Gastrocnemius medialis (tissue), 4 donors: ENCODE results near the gene CSNK2A3.

Source experiments
- POLR2A ChIP-seq, 2 donors: fragments of 450-650 bp; IDR thresholded peaks; one replicate each; pipeline ENCODE4 v1.6.1; 2017; ENCODE audit warnings: antibody characterized with exemption in 2 of 2, mild to moderate bottlenecking in 2 of 2, moderate library complexity in 2 of 2
- TF ChIP-seq, protein P1 (sequence below), 5 experiments: fragments of 450-650 bp in 3 of 5; fragments of 200-600 bp in 2 of 5; sonication (generic) in 2 of 5; IDR thresholded peaks in 4 of 5; conservative IDR thresholded peaks in 1 of 5; 1 replicate in 4 of 5; 2 replicates in 1 of 5; pipeline ENCODE4 v1.5.1; 2016 to 2019; ENCODE audit warnings: antibody characterized with exemption in 5 of 5, mild to moderate bottlenecking in 3 of 5, moderate library complexity in 3 of 5

DNA sequence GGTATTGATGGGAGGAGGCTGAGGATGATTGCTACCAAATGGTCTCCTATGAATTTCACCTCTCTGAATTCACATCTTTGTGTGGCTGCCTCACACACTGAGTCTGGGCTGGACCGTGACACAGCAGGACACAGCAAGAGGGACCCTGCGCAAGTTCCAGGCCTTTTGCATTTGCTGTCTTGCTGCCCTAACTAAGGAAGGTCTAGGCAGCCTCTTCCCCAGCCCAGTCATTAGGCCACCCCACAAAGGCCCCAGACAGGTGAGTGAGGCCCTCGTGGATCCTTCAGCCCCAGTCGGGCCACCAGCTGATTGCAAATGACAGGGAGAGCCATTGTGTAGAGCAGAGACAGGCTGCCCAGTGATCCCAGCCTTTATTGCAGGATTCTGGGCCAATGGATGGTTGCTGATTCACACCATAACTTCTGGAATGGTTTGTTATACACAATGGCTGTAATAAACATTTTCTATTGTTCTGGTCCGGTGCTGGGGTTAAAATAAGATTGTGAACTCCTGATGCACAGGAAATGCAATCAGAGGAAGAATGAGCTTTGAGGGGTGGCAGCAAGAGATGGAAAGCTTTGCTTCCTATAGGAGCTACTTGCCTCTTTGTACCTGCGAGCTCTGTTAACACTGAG is 28.5 kb upstream of the CSNK2A3 start:
- TF ChIP-seq, protein P1, sequence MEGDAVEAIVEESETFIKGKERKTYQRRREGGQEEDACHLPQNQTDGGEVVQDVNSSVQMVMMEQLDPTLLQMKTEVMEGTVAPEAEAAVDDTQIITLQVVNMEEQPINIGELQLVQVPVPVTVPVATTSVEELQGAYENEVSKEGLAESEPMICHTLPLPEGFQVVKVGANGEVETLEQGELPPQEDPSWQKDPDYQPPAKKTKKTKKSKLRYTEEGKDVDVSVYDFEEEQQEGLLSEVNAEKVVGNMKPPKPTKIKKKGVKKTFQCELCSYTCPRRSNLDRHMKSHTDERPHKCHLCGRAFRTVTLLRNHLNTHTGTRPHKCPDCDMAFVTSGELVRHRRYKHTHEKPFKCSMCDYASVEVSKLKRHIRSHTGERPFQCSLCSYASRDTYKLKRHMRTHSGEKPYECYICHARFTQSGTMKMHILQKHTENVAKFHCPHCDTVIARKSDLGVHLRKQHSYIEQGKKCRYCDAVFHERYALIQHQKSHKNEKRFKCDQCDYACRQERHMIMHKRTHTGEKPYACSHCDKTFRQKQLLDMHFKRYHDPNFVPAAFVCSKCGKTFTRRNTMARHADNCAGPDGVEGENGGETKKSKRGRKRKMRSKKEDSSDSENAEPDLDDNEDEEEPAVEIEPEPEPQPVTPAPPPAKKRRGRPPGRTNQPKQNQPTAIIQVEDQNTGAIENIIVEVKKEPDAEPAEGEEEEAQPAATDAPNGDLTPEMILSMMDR (IDR thresholded peaks at IDR 0.05 in 4 of 5, conservative IDR thresholded peaks at IDR 0.05 in 1 of 5), result no peak
- TF ChIP-seq POLR2A (IDR thresholded peaks at IDR 0.05), result no peak
